HepG2 (cell line): ENCODE measurements around the gene WDR59. TPM values are rescaled to one million over a fixed set of nuclear protein-coding genes. Genes with fewer than 3 reads are reported as not detected.

Source experiments
- HDAC1 ChIP-seq: sonication (generic); formaldehyde crosslinking; IDR thresholded peaks from 2 replicates; pipeline ENCODE4 v1.5.1; 2020; ENCODE audit warnings: mild to moderate bottlenecking, missing genetic modification reagents
- HOXD1 ChIP-seq: sonication (generic); formaldehyde crosslinking; IDR thresholded peaks from 2 replicates; pipeline ENCODE4 v1.5.0; 2020; ENCODE audit warnings: missing genetic modification reagents
- KLF9 ChIP-seq: IDR thresholded peaks from 2 replicates; pipeline ENCODE4 v1.6.1; 2016; ENCODE audit warnings: low read depth
- NBN ChIP-seq: fragments of 450-650 bp; conservative IDR thresholded peaks from 2 replicates; pipeline ENCODE4 v1.6.1; 2017
- NFE2L2 ChIP-seq: fragments of 150-350 bp; IDR thresholded peaks from 2 replicates; pipeline ENCODE4 v1.6.1; 2014; ENCODE audit warnings: low read length
- NRL ChIP-seq: sonication (generic); formaldehyde crosslinking; IDR thresholded peaks from 2 replicates; pipeline ENCODE4 v1.5.0; 2020; ENCODE audit warnings: missing genetic modification reagents, mild to moderate bottlenecking, moderate library complexity, borderline replicate concordance
- ONECUT2 ChIP-seq: sonication (generic); formaldehyde crosslinking; IDR thresholded peaks from 2 replicates; pipeline ENCODE4 v1.4.0; 2020; ENCODE audit warnings: missing genetic modification reagents
- PCBP1 ChIP-seq: fragments of 200-400 bp; formaldehyde crosslinking; IDR thresholded peaks from 2 replicates; pipeline ENCODE4 v1.6.1; 2017; ENCODE audit warnings: mild to moderate bottlenecking, low read depth, low read length, borderline replicate concordance
- PITX1 ChIP-seq: sonication (generic); formaldehyde crosslinking; IDR thresholded peaks from 2 replicates; pipeline ENCODE4 v1.5.1; 2020; ENCODE audit warnings: mild to moderate bottlenecking, missing genetic modification reagents
- SMARCE1 ChIP-seq: fragments of 450-650 bp; IDR thresholded peaks from 2 replicates; pipeline ENCODE4 v1.6.1; 2017; ENCODE audit warnings: borderline replicate concordance
- TRIM24 ChIP-seq: sonication (generic); formaldehyde crosslinking; IDR thresholded peaks from 2 replicates; pipeline ENCODE4 v1.8.0; 2022; ENCODE audit warnings: mild to moderate bottlenecking, missing genetic modification reagents
- ZNF121 ChIP-seq: sonication (generic); formaldehyde crosslinking; IDR thresholded peaks from 2 replicates; pipeline ENCODE4 v1.5.0; 2020; ENCODE audit warnings: mild to moderate bottlenecking, missing genetic modification reagents
- ZNF17 ChIP-seq: sonication (generic); formaldehyde crosslinking; IDR thresholded peaks from 2 replicates; pipeline ENCODE4 v1.5.0; 2020; ENCODE audit warnings: mild to moderate bottlenecking, missing genetic modification reagents
- ZNF20 ChIP-seq: sonication (generic); formaldehyde crosslinking; IDR thresholded peaks from 2 replicates; pipeline ENCODE4 v1.4.0; 2020; ENCODE audit warnings: mild to moderate bottlenecking, moderate library complexity, missing genetic modification reagents
- ZNF296 ChIP-seq: sonication (generic); formaldehyde crosslinking; conservative IDR thresholded peaks from 2 replicates; pipeline ENCODE4 v1.5.0; 2020; ENCODE audit warnings: mild to moderate bottlenecking, missing genetic modification reagents
- ZNF563 ChIP-seq: sonication (generic); formaldehyde crosslinking; IDR thresholded peaks from 2 replicates; pipeline ENCODE4 v1.8.0; 2022; ENCODE audit warnings: mild to moderate bottlenecking, moderate library complexity, missing genetic modification reagents
- ZNF720 ChIP-seq: sonication (generic); formaldehyde crosslinking; IDR thresholded peaks from 2 replicates; pipeline ENCODE4 v1.4.0; 2020; ENCODE audit warnings: missing genetic modification reagents
- ZNF800 ChIP-seq: sonication (generic); formaldehyde crosslinking; IDR thresholded peaks from 2 replicates; pipeline ENCODE4 v1.4.0; 2020; ENCODE audit warnings: missing genetic modification reagents
- ZSCAN25 ChIP-seq: sonication (generic); formaldehyde crosslinking; IDR thresholded peaks from 2 replicates; pipeline ENCODE4 v1.8.0; 2022; ENCODE audit warnings: mild to moderate bottlenecking, missing genetic modification reagents
- polyA plus RNA-seq, 8 experiments: library from polyadenylated mRNA; depleted of rRNA in 3 of 8; stranded (reverse) in 7 of 8; unstranded in 1 of 8; fragments of >200 nt; fragmentation: Illumina TruSeq in 4 of 8; extraction: Trizol in 4 of 8; gene quantifications; 2 replicates each; pipeline versions ENCODE4 v1.2.1 to v1.2.3, GENCODE V29; 2011 to 2016; ENCODE audit warnings: low read depth in 4 of 8, missing spikeins in 1 of 8, mixed read lengths in 1 of 8; ENCODE audit not compliant: insufficient read depth in 1 of 8
- total RNA-seq, 5 experiments: library from RNA; depleted of rRNA; stranded (reverse); fragments of >200 nt; fragmentation: Illumina TruSeq; extraction: Trizol; gene quantifications; 2 replicates each; pipeline ENCODE4 v1.2.3, GENCODE V29; 2016; ENCODE audit warnings: low read depth in 1 of 5
- TF ChIP-seq, protein P1 (sequence below): IDR thresholded peaks from 2 replicates; pipeline ENCODE4 v1.6.1; 2016; ENCODE audit warnings: missing genetic modification reagents, missing compliant biosample characterization
- TF ChIP-seq, protein P2 (sequence below): sonication (generic); formaldehyde crosslinking; IDR thresholded peaks from 2 replicates; pipeline ENCODE4 v1.4.0; 2020; ENCODE audit warnings: mild to moderate bottlenecking, missing genetic modification reagents
- TF ChIP-seq, protein P3 (sequence below): sonication (generic); formaldehyde crosslinking; IDR thresholded peaks from 2 replicates; pipeline ENCODE4 v1.4.0; 2020; ENCODE audit warnings: missing genetic modification reagents

Gene WDR59
- total and polyA plus RNA-seq, 2 of the 13 experiments (the other 11 are each of a cell fraction or from before 2014, with no cell fraction given): 65.2 to 306 TPM

DNA sequence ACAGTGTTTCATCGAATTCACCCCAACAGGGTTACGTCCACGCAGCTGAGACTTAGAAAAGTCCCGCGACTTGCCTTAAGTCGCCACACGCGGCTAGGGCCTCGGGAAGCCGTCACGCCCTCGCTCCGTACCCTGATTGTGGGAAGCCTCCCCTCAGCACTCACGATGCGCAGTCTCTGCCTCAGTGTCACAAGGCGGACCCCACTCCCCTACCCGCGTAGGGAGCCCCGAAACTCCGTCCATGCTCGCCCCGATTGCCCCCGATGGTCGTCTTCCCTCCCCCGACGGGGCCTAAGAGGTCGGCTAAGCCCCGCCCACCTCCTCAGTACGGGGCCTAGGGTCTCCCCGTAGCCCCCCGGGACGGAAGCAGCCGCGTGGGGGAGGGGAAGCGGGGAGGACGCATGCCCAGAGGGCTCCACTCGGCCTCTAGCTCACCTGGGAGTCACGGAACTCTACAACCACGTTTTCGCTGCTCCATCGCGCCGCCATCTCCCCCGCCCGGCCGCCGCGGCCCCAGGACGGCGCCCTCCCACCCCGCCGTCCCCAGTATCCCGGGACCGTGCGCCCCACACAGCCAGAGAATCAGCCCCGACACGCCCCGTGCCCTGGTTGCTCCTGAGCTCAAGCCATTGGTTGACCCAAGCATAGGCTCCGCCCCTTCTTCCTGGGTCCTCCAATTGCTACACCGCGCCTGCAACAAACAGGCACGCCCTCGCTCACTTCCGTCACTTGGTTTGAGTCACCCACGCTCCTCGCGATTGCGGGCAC is at the start of gene WDR59 (continued):
- TF ChIP-seq NBN: no peak
- peak; percentile 87 for TF ChIP-seq HOXD1 (CRISPR knock-in tag)
- TF ChIP-seq ZSCAN25 (CRISPR knock-in tag): peak; percentile 82
- peak; percentile 61 for TF ChIP-seq HDAC1 (CRISPR knock-in tag)
- no peak; the same call in 1 of the 2 replicates for TF ChIP-seq ONECUT2
- TF ChIP-seq, protein P1, sequence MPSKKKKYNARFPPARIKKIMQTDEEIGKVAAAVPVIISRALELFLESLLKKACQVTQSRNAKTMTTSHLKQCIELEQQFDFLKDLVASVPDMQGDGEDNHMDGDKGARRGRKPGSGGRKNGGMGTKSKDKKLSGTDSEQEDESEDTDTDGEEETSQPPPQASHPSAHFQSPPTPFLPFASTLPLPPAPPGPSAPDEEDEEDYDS (CRISPR knock-in tag): peak; percentile 88
- no peak for TF ChIP-seq ZNF17 (CRISPR knock-in tag)
- TF ChIP-seq, protein P2, sequence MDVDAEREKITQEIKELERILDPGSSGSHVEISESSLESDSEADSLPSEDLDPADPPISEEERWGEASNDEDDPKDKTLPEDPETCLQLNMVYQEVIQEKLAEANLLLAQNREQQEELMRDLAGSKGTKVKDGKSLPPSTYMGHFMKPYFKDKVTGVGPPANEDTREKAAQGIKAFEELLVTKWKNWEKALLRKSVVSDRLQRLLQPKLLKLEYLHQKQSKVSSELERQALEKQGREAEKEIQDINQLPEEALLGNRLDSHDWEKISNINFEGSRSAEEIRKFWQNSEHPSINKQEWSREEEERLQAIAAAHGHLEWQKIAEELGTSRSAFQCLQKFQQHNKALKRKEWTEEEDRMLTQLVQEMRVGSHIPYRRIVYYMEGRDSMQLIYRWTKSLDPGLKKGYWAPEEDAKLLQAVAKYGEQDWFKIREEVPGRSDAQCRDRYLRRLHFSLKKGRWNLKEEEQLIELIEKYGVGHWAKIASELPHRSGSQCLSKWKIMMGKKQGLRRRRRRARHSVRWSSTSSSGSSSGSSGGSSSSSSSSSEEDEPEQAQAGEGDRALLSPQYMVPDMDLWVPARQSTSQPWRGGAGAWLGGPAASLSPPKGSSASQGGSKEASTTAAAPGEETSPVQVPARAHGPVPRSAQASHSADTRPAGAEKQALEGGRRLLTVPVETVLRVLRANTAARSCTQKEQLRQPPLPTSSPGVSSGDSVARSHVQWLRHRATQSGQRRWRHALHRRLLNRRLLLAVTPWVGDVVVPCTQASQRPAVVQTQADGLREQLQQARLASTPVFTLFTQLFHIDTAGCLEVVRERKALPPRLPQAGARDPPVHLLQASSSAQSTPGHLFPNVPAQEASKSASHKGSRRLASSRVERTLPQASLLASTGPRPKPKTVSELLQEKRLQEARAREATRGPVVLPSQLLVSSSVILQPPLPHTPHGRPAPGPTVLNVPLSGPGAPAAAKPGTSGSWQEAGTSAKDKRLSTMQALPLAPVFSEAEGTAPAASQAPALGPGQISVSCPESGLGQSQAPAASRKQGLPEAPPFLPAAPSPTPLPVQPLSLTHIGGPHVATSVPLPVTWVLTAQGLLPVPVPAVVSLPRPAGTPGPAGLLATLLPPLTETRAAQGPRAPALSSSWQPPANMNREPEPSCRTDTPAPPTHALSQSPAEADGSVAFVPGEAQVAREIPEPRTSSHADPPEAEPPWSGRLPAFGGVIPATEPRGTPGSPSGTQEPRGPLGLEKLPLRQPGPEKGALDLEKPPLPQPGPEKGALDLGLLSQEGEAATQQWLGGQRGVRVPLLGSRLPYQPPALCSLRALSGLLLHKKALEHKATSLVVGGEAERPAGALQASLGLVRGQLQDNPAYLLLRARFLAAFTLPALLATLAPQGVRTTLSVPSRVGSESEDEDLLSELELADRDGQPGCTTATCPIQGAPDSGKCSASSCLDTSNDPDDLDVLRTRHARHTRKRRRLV (CRISPR knock-in tag): no peak
- TF ChIP-seq KLF9 (CRISPR knock-in tag): peak; percentile 99
- TF ChIP-seq ZNF800 (CRISPR knock-in tag): 0 out of 2 replicates have a peak, but pooled peaks have one; percentile 56
- no peak for TF ChIP-seq TRIM24 (CRISPR knock-in tag)
- TF ChIP-seq PITX1 (CRISPR knock-in tag): peak; percentile 82
- TF ChIP-seq ZNF121 (CRISPR knock-in tag): peak; percentile 52; the same call in 1 of the 2 replicates
- 0 out of 2 replicates have a peak, but pooled peaks have one; percentile 87 for TF ChIP-seq PCBP1
- peak; percentile 84; the same call in 1 of the 2 replicates for TF ChIP-seq ZNF296
- TF ChIP-seq ZNF563 (CRISPR knock-in tag): peak; percentile 84
- no peak for TF ChIP-seq NFE2L2
- TF ChIP-seq SMARCE1: no peak
- peak; percentile 93 for TF ChIP-seq NRL (CRISPR knock-in tag)
- TF ChIP-seq, protein P3, sequence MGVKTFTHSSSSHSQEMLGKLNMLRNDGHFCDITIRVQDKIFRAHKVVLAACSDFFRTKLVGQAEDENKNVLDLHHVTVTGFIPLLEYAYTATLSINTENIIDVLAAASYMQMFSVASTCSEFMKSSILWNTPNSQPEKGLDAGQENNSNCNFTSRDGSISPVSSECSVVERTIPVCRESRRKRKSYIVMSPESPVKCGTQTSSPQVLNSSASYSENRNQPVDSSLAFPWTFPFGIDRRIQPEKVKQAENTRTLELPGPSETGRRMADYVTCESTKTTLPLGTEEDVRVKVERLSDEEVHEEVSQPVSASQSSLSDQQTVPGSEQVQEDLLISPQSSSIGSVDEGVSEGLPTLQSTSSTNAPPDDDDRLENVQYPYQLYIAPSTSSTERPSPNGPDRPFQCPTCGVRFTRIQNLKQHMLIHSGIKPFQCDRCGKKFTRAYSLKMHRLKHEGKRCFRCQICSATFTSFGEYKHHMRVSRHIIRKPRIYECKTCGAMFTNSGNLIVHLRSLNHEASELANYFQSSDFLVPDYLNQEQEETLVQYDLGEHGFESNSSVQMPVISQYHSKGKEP (CRISPR knock-in tag): peak; percentile 70; the same call in 1 of the 2 replicates
- TF ChIP-seq ZNF720: no peak
- no peak for TF ChIP-seq ZNF20 (CRISPR knock-in tag)
